Thoracic aorta (tissue), 2 donors: ENCODE results near the gene HCN1. TPM values are rescaled to one million over a fixed set of nuclear protein-coding genes. Genes with fewer than 3 reads are reported as not detected.

Source experiments
- ATAC-seq: fragments of 150-250 bp; one replicate; pipeline ENCODE4 v1.8.0; 2017; ENCODE audit warnings: low read depth; ENCODE audit not compliant: insufficient number of reproducible peaks, low FRiP score
- DNase-seq: peaks from one replicate; pipeline ENCODE4 v3.0.0-alpha.2; 2020; ENCODE audit warnings: low spot score
- H3K27ac ChIP-seq, 2 donors: fragments of 200-600 bp; sonication (generic); 1 replicate in 1 of 2; 2 replicates in 1 of 2; pipeline ENCODE4 v1.5.1; 2016; ENCODE audit warnings: mild to moderate bottlenecking in 2 of 2, moderate library complexity in 2 of 2
- H3K27me3 ChIP-seq: fragments of 200-600 bp; sonication (generic); replicated peaks from 2 replicates; pipeline ENCODE4 v1.6.0; 2016; ENCODE audit warnings: mild to moderate bottlenecking; ENCODE audit not compliant: insufficient read depth
- H3K36me3 ChIP-seq: fragments of 200-600 bp; sonication (generic); one replicate; pipeline ENCODE4 v1.5.1; 2016
- H3K4me1 ChIP-seq, 2 donors: fragments of 200-600 bp; sonication (generic); 1 replicate in 1 of 2; 2 replicates in 1 of 2; pipeline versions ENCODE4 v1.5.1 to v1.6.0; 2016; ENCODE audit warnings: low read depth in 2 of 2, mild to moderate bottlenecking in 1 of 2; ENCODE audit not compliant: control insufficient read depth in 1 of 2
- H3K4me3 ChIP-seq: fragments of 200-600 bp; sonication (generic); 2 replicates; pipeline ENCODE4 v1.5.1; 2016; ENCODE audit warnings: mild to moderate bottlenecking
- H3K9me3 ChIP-seq: fragments of 200-600 bp; sonication (generic); 2 replicates; pipeline ENCODE4 v1.5.1; 2016
- total RNA-seq, 2 donors: library from RNA; depleted of rRNA; stranded (reverse); fragments of >200 nt; gene quantifications; one replicate each; pipeline versions ENCODE4 v1.1.0 to v1.2.3, GENCODE V29; 2016
- TF ChIP-seq, protein P1 (sequence below): fragments of 200-600 bp; sonication (generic); IDR thresholded peaks from one replicate; pipeline ENCODE4 v1.5.1; 2019; ENCODE audit warnings: antibody characterized with exemption

HCN1 gene
- total RNA-seq, 2 donors from 2014 or later = 0.21 TPM; not detected in 1

- DNase-seq (no peak), ATAC-seq (no peak)
- Histone ChIP-seq H3K36me3 (no peaks in the 10 kb centered on the region), H3K27ac (no peak overlapping the region), H3K9me3 (no peaks in the 10 kb centered on the region), H3K4me1 (no peaks in the 10 kb centered on the region), H3K27me3 (no peaks in the 10 kb centered on the region), H3K4me3 (no peak overlapping the region)
- TF ChIP-seq, protein P1, sequence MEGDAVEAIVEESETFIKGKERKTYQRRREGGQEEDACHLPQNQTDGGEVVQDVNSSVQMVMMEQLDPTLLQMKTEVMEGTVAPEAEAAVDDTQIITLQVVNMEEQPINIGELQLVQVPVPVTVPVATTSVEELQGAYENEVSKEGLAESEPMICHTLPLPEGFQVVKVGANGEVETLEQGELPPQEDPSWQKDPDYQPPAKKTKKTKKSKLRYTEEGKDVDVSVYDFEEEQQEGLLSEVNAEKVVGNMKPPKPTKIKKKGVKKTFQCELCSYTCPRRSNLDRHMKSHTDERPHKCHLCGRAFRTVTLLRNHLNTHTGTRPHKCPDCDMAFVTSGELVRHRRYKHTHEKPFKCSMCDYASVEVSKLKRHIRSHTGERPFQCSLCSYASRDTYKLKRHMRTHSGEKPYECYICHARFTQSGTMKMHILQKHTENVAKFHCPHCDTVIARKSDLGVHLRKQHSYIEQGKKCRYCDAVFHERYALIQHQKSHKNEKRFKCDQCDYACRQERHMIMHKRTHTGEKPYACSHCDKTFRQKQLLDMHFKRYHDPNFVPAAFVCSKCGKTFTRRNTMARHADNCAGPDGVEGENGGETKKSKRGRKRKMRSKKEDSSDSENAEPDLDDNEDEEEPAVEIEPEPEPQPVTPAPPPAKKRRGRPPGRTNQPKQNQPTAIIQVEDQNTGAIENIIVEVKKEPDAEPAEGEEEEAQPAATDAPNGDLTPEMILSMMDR = no peak
These were observed 415.1 kb downstream of the HCN1 start for GRCh38 chr5:45281081-45281480.

- no peak for ATAC-seq
- H3K9me3 ChIP-seq = no peaks in the 10 kb centered on the region
- no peaks in the 10 kb centered on the region for H3K36me3 ChIP-seq
- no peaks in the 10 kb centered on the region for H3K4me1 ChIP-seq
- H3K27me3 ChIP-seq = no peaks in the 10 kb centered on the region
- no peak for DNase-seq
- TF ChIP-seq, protein P1 = no peak
- no peak overlapping the region for H3K4me3 ChIP-seq
- no peak overlapping the region for H3K27ac ChIP-seq
These were observed 417.1 kb downstream of the HCN1 start for GRCh38 chr5:45279109-45279508.

DNA sequence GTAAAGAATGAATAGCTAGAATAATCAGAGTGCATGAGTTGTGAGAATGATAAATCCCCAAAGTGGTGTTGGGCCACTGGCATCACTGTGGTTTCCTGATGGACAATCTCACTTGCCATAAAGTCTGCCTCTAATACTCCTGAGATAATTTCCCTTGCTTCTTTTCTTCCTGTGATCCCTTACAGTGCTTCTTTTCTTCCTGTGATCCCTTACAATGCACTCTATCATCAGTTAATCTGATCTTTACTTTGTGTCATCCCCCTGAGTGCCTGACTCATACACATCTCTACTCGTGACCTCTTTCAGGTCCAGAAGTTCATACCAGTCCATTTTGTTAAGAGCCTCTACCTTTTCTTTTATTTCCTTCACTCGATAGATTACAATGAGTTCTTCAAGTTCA is 418.3 kb downstream of the HCN1 start:
- ATAC-seq = no peak
- H3K36me3 ChIP-seq = no peaks in the 10 kb centered on the region
- H3K27ac ChIP-seq = no peak overlapping the region
- no peaks in the 10 kb centered on the region for H3K9me3 ChIP-seq
- H3K4me1 ChIP-seq = no peaks in the 10 kb centered on the region
- DNase-seq = no peak
- no peak overlapping the region for H3K4me3 ChIP-seq
- TF ChIP-seq, protein P1 = no peak
- no peaks in the 10 kb centered on the region for H3K27me3 ChIP-seq

DNA sequence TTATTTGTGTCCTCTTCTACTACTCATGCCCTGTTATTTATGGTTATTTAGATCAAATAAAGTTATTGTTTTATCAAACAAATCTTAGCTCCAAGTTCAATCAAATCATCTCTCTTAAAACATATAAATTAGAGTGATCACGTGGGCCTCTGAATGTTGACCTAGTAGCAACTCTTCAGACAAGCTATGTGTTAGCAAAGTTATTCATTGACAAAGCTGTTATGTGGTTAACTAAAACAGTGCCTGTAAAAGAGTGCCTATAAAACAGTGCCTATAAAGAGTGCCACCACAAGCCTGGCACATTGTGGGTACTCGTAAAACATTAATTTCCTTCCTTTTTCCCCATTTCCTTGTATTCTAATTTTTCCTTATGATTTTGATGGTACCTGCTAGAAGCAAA is 421.9 kb downstream of the HCN1 start:
- DNase-seq = no peak

DNA sequence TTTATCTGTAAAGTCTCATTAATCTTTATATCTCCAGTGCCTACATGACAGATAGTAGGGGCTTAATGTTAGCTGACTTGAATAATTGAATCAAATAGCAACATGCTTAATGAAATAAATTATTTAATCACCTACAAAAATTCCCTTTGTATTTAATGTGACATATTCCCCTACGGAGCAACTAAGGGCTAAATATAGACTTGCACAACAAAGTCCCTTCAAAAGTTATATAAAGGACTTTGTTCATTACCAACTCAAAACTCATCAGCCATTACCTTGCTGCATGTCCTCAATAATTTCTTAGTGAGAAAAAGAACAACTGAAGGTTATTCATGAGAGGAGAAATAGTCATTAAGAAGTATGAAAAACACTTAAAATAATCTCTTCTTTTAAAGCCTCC is 424.6 kb downstream of the HCN1 start:
- Histone ChIP-seq H3K4me3 (no peak overlapping the region), H3K36me3 (no peaks in the 10 kb centered on the region), H3K27ac (no peak overlapping the region), H3K4me1 (no peaks in the 10 kb centered on the region), H3K9me3 (no peaks in the 10 kb centered on the region), H3K27me3 (no peaks in the 10 kb centered on the region)
- TF ChIP-seq, protein P1 = no peak
- ATAC-seq = no peak
- DNase-seq = no peak

More for the DNA sequence above, 421.9 kb downstream of the HCN1 start:
- no peaks in the 10 kb centered on the region for H3K4me1 ChIP-seq
- no peaks in the 10 kb centered on the region for H3K9me3 ChIP-seq
- H3K4me3 ChIP-seq = no peak overlapping the region
- no peaks in the 10 kb centered on the region for H3K36me3 ChIP-seq
- ATAC-seq = no peak
- H3K27ac ChIP-seq = no peak overlapping the region
- H3K27me3 ChIP-seq = no peaks in the 10 kb centered on the region
- TF ChIP-seq, protein P1 = no peak
